ENCODE data around the gene SCN3A. TPM values are rescaled to one million over a fixed set of nuclear protein-coding genes. Genes with fewer than 3 reads are reported as not detected.

The SCN3A gene
- total RNA-seq: 0.05 TPM in 1 of 2 replicates, not detected in the other
- not detected for polyA plus RNA-seq (2012)

DNA sequence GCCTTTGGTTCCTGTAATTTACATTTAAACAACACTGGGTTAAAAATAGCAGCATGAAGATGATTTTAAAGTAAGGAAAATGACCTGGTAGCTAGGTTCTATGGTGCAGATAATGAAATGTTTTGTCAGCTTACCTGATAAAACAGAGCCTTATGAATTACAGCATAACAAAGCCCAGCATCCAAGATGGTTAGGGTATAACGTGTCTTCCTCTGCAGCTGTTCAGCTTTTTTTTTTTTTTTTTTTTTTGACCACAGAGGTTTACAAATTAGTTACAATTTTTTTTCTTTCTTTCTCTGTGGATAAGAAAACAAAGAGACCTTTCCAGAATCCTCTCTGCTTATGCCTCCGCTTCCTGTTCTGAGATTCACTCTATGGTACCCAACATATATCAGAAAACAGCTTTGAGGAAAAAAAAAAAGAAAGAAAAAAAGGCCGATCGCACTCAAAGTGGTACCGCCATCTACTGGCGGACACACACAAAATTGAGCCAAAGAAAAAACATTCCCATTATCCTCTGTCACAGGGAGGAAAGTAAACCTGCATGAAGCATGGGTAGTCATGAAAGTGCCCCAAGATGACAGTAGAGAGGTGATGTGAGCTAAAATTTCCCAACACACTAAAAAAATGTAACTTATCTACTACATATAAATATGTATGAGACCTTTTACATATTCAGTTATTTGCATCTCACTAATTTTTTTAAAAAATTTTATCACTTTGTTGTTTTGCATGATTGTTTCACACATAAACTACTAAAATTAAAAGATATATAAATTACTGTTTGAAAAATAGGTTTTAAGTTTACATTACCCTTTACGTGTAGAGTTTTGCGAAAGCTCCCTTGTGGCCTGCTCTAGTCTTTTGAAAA lies at the start of gene SCN3A:
Gene SCN3A, minus strand, starts transcription at position 362 of the 871 bp plus-strand sequence. CDS start 27,656 bp downstream, outside the sequence.
- peak; percentile 71 for DNase-seq (ENCODE audit: low read depth)

DNA sequence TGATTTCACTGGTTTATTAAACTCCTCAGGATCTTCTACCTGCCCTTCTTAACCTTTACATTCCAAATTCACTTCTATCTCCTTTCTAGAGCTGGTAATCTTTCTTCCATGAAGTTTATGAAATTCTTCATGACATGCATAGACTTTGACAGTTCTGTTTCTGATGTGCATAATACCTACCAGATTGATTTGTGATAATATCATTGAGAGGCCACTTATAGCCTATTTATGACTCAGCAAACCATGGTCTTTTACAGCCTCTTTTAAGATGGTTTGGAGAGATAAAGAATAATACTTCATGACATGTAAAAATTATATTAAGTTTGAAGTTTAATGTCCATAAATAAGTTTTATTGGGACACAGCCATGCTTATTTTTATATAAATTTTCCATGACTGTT lies 49.3 kb upstream of the SCN3A start:
- no peak for DNase-seq (ENCODE audit: low read depth)

DNA sequence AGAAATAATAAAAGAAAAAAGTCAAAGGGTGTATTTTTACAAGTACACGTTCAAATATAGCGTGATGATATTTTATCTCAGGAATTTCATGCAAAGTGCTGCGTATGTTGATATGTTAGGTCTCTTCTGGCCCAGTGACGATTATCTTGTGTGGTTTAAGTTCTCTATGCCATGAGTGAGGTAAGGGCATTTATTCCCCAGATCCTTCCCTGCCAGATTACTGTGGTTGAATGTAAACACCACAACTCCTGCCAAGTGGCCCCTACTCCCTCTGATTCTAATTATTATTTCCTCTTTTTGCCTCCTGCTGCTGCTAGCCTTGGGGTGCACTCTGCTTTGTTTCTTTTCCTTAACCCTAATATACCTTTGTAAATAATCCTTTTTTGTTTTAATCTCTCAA lies 47.5 kb upstream of the SCN3A start:
- no peak for DNase-seq (ENCODE audit: low read depth)

DNA sequence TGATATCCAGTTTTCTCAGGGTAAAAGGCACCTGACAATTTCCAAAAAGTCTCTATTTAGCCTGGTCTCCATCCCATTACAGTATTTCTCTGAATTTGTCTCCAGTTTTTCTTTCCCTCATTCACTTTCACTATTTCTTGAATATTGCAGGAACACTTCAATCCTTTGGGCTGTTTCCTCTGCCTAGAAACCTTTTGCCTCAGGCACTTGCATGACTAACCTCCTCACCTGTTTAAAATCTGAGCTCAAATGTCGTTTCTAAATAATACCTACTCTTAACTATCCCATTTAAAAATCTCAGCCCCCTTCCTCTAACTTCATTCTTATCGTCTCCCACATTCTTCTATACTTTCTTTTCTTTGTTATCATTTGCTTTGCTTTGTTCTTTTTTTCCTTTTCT lies 44.4 kb upstream of the SCN3A start:
- DNase-seq (ENCODE audit: low read depth): no peak

DNA sequence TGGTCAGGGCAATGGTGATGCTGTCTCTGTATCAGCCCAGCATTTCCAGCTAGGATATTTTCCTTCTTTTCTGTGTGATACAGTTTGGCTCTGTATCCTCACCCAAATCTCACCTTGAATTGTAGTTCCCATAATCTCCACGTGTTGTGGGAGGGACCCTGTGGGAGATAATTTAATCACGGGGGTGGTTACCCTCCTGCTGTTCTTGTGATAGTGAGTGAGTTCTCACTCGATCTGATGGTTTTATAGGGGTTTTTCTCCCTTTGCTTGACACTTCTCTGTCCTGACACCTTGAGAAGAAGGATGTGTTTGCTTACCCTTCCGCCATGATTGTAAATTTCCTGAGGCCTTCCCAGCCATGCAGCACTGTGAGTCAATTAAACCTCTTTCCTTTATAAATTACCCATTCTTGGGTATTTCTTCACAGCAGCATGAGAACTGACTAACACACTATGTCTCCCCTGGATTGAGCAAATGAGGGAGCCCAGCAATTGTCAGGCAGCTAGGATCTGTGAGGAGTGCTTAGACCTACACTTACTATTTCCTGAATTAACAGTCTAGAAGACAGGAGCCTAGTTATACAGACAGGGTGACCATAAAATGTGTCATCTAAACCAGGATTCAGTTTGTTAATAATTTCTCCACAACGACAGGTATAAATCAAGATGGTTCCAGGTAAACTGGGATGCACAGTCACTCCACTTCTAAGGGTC lies 41.4 kb upstream of the SCN3A start:
- no peak for DNase-seq (ENCODE audit: low read depth)

DNA sequence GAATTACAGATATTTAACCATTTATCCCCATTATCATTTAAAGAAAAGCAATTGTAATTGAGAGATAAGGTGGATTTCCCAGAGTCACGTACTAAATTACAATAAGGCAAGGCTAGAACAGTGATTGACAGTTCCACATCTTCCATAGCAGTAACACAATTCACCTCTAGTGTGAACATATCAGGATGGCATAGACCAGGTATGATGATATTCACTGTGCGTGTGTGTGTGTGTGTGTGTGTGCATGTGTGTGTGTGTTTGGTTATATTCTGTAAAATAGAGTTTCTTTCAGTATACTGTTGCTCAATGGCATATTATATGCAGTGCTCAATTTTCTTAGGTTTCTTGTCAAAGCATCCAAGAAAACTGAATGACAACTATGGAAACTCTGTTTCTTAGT lies 37.1 kb upstream of the SCN3A start:
- DNase-seq (ENCODE audit: low read depth): no peak

DNA sequence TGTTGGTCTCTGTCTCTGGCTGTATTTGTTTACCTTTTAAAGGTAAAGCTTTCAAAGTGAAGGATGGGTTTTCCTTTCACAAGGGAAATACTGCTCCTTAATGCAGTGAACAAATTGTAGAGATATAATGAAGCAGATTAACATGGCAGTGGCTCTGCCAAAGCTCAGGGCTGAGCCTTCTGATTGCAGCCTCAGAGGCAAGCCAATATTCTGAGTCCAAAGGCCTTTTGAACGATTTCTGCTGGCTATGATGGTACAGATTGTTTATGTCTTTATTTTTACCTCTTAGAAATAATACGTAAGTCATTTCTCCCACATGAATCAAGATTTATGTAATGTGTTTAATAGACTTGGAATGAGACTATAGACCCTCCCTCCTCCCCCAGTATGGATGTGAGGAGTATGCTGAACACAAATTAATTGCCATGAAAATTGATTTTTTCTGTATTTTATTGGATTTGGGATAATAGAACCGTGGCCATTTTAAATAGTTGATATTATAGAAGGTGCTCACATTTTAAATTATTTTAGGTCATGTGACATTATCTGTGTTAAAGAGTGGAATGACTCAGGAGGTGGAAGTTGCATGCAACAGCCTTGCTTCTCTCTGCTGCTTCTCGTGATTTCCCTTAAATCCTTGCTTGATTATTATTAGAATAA lies 36.1 kb upstream of the SCN3A start:
- no peak for DNase-seq (ENCODE audit: low read depth)

DNA sequence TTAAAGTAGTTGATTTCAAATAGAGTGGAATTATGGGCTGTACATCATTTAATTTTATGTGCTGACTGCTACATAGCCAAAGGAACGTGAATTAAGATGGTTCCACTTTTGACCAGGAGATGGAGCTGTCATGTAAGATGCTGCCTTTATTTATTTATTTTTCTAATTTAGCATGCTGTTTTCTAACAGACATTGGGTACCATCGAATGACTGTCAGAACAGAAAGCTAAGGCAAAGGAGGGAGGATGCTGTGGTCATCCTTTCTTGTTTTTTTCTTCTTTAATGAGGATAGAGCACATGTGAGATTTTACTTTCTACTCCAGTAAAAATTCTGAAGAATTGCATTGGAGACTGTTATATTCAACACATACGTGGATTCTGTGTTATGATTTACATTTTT lies 35.4 kb upstream of the SCN3A start, which contains the start of gene SCN2A:
Gene SCN2A, plus strand, starts transcription at position 185 of the 400 bp plus-strand sequence. CDS start 56,410 bp downstream, outside the sequence.
- DNase-seq (ENCODE audit: low read depth): peak; percentile 59

DNA sequence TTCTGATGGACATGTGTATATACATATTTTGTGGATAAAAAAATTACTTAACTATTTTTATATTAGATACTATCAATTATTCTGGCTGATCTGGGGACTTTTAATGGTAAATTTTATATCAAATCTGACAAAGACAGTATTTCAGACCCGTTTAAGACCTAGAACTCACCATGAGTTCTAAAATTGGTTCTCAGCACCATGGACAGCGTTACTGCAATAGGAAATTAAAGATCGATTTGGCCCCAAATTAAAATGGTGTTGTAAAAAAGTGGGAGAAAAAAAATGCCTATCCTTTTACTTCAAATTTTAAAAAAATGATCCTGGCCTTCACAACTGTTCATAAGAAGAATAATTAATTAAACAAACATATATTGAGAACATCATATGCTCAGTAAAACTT lies 34.4 kb upstream of the SCN3A start:
- DNase-seq (ENCODE audit: low read depth): peak; percentile 59

DNA sequence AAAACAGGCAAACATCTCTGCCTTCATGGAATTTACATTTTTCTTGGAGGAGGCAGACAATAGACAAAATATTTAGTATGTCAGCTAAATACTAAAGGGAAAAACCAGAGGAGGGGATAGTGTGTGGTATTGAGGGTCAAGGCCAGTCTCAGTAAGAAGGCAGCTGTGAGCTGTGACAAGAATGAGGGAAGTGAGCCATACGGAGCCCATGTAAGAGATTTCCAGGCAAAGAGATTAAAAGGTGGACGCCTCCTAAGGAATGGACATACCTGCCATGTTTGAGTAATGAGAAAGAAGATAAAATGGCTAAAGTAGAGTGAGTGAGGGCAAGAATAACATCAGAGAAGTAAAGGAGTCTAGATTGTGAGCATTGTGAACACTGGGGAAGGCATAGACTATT lies 33.2 kb upstream of the SCN3A start:
- DNase-seq (ENCODE audit: low read depth): no peak

DNA sequence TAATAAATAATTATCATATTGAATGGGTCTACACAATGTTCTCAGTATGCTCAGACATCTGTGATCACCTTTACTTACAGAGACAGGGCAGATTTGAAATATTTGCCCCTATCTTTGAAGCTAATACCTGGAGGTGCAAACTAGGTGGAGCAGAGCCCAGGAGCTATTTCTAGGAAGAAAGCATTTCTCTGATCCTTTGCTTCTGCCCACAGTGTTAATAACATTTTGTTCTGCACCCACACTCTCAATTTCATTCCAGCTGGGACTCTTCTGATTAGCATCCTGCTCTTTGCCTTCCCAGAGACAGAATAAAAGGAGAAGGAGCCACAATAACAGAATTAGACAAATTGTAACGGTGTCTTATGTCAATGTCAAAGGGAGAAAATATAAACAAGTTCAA lies 23.7 kb upstream of the SCN3A start:
- no peak for DNase-seq (ENCODE audit: low read depth)

DNA sequence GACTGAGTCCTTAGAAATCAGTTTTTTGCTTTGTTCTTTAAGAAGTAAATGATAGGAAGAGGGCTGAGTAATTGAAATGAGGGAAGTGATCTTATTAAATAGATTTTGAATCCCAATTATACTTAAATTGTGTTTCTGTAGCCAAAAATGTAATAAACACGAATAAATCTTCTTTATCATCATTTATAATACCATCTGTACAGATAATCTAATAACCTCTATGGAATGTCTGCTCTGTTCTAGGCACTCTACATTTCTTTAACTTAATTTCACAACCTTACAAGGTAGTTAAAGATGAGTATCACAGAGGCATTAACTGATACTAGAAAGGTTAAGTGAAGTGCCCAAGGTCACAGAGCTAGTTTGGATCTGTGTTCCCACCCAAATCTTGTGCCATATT lies 21.1 kb upstream of the SCN3A start:
- DNase-seq (ENCODE audit: low read depth): no peak

DNA sequence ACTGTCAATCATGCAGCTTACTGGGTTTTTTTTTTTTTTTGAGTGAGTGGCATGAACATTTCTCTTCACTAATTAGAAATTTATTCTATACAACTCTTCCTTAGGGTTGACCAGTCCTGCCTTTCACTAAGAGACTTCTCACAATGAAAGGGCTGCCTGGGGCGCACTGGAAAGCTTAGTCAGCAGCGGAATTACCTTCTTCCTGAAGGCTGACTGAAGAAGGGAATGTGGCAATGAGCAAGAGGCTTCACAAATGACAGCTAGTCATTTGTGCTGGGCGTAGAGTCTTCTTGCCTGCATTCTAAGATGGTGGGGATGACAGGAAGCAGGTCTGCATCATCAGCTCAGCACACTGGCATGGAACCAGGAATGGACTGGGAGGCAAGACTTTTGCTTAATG lies 15.6 kb upstream of the SCN3A start:
- no peak for DNase-seq (ENCODE audit: low read depth)

DNA sequence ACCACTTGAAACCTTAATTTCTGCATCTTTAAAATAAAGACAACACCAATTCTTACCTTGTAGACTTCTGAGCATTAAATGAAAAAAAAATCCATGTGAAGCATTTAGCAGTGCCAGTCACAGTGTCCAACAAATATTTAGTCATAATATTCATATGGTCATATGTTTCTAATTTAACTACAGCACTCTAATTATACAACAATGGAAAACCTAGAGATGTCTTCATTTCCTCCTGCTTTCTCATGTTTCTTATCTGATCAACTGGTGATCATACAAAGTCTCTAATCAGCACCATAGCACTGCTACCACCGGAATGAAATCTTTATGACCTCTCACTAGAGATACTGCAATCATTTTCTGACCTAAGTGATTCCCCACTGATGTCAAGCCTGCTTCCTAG lies 10.2 kb upstream of the SCN3A start:
- no peak for DNase-seq (ENCODE audit: low read depth)

DNA sequence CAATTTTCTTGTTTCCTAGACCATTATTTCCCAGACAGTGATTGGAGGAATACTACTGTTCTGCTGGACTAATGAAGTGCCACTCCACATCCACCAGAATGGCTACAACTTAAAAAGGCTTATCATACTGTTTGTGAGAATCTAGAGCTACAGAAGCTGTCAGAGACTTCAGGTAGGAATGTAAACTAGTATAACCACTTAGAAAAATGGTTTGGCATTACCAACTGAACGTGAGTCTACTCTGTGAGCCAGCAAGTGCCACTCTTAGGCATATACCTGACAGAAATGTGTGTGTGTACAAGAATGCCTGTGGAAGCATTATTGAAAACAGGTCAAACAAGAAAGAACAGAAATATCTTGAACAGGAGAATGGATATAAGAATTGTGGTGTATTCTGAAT lies 4.2 kb upstream of the SCN3A start:
- no peak for DNase-seq (ENCODE audit: low read depth)

DNA sequence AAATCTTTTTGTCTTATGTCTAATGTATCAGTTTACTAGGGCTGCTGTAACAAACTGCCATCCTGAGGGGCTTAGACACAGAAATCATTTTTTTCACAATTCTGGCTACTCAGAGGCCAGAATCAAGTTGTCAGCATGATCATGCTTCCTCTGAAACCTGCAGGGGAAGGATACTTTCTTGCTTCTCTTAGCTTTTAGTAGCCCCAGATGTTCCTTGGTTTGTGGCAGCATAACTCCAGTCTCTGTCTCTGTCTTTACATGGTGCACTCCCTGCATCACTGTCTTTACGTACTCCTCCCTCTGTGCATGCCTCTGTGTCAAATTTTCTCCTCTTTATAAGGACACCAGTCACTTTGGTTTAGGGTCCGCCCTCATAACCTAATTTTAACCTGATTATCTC lies 2.0 kb upstream of the SCN3A start:
- DNase-seq (ENCODE audit: low read depth): no peak

DNA sequence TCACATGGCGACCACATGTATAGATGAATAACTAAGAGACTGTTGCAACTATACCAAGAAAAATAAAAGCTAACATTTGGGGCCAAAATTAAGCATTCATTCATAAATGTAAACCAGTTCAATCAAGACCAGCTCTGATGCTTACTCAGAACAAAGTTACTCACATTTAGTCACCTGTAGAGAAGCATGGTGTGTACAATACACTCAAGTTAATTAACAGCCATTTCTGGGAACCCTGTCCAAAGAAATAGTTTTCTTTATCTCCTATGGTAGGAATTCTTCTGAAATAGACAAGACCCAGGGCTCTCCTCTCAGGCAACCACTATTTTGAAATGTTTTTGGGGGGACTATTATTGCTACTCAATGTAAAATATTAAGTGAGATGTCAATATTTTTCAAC lies 1.6 kb downstream of the SCN3A start:
- no peak for DNase-seq (ENCODE audit: low read depth)

DNA sequence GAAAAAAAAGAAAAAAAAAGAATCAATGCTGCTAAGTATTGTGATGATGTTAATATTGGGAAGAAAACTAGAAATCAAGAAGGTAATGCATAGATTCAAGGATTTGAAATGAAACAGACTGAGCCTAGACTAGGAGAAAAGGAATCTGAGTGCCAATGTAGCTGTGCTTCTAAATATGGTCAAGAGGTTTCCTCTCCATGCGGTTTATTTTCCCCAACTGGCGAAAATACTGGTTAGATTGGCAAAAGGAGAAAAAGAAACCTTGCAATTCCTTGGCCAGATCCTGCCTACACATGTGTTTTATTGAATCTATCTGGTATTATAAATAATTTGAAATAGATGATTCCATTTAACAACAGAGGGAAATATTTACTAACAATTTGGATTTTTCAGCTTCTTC lies 5.7 kb downstream of the SCN3A start:
- no peak for DNase-seq (ENCODE audit: low read depth)

DNA sequence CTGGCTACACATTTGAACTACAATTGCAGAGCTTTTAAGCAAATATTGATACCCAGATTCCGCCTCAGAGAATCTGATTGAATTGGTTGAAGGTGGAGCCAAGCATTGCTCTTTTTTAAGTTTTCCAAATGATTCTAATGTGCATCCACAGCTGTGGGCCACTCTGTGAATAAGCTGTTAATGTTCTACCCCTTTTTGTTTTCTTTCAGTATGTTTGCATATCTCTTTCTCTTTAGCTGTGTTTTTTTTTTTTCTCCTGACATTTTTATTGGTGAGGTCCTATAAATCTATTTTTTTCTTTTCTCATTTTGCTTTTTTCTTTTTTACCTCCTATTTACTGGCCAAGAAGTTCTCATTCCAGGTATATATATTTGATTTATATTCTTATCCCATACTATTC lies 6.5 kb downstream of the SCN3A start:
- DNase-seq (ENCODE audit: low read depth): no peak

DNA sequence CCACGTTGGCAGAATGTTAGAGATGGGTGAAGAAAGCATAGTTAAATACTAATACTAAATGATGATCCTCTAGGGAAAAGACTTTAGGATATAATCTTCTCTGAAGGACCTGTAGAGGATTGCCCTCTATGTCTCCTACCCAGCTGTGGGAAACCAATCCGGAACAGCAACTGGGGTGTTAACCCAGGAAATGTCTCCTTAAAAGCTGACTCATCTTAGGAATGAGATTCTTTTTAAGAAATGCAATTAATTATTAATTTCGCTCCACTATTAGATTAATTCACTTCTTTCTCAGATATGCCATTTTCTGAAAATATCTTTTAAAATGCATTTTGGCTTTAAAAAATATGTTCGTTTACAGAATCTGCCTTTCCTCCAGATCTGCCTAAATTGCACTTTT lies 7.4 kb downstream of the SCN3A start:
- DNase-seq (ENCODE audit: low read depth): no peak

DNA sequence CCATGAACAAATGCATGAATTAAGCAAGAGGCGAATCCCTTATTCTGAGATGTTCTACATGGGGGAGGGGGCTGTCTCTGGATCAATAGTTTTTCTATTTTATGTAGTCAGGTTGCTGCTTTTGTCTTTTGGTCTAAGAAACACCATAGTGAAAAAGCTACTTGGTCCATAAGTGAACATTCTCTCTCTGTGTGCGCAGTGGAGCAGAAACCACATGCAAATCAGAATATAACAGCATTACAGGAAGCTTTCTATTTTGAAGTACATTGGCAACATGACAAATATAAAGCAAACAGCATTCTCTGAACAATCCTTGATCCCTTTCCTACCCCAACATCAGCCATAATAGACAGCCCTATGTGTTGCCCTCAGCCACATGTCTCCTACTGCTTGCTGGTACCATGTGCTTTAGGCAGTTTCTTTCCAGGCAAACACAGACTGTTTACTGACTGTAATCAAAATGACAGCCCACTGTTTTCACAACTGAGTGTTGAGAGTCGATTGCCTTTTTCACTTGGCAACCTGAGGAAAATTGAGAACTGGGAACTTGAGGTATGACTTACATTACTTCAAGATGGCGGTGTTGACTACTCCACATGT lies 10.6 kb downstream of the SCN3A start:
- no peak for DNase-seq (ENCODE audit: low read depth)

DNA sequence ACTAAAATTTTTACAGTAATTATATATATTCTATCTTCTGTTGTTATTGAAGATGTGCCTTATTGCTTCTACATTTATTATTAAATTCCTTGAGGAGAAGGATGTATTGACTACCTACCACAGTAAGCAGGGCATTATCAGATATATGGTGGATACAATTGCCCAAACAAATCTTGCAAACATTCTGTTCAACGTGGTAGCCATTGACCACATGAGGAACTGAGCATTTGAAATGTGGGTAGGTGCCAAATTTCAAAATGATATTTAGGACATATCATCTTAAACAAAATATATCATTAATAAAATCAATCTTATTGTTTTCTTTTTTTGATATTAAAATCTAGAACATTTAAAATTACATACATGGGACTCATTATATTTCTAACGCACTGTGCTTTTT lies 11.1 kb downstream of the SCN3A start:
- DNase-seq (ENCODE audit: low read depth): no peak
